NCI-H2227 (cell line): Measurements from ENCODE around the gene SAYSD1.

Experiments
- DNase-seq: peaks from one replicate; lab custom pipeline; 2025; ENCODE audit not compliant: unreplicated experiment; lab: John Stamatoyannopoulos, UW

SAYSD1 gene

GRCh38 chr6:39079197-39080125, 35.5 kb downstream of the SAYSD1 start:
- DNase-seq = no peak

- no peak for DNase-seq
These were observed 36.3 kb downstream of the SAYSD1 start for GRCh38 chr6:39078695-39079094.

- DNase-seq = no peak
These were observed 36.9 kb downstream of the SAYSD1 start for GRCh38 chr6:39077882-39078594.

GRCh38 chr6:39076623-39077535, 38.1 kb downstream of the SAYSD1 start:
- no peak for DNase-seq

- DNase-seq = no peak
These were observed 39.0 kb downstream of the SAYSD1 start for GRCh38 chr6:39075807-39076622.

- peak; percentile 23 for DNase-seq
These were observed 39.8 kb downstream of the SAYSD1 start for GRCh38 chr6:39075010-39075686.

GRCh38 chr6:39074486-39074885, 40.5 kb downstream of the SAYSD1 start:
- no peak for DNase-seq

GRCh38 chr6:39073471-39074355, 41.3 kb downstream of the SAYSD1 start:
- DNase-seq = no peak

- DNase-seq = no peak
These were observed 42.2 kb downstream of the SAYSD1 start for GRCh38 chr6:39072830-39073229.

- DNase-seq = no peak
These were observed 46.6 kb downstream of the SAYSD1 start for GRCh38 chr6:39068391-39068790.

GRCh38 chr6:39065561-39065960, 49.4 kb downstream of the SAYSD1 start:
- no peak for DNase-seq

- DNase-seq = no peak
These were observed 51.5 kb downstream of the SAYSD1 start for GRCh38 chr6:39063526-39063925.

GRCh38 chr6:39062014-39062740, 52.8 kb downstream of the SAYSD1 start:
- peak; percentile 42 for DNase-seq

- DNase-seq = no peak
These were observed 53.4 kb downstream of the SAYSD1 start for GRCh38 chr6:39061588-39061987.

GRCh38 chr6:39061182-39061581, 53.8 kb downstream of the SAYSD1 start:
- DNase-seq = no peak

GRCh38 chr6:39060467-39061160, 54.4 kb downstream of the SAYSD1 start:
- no peak for DNase-seq

GRCh38 chr6:39059496-39060310, 55.3 kb downstream of the SAYSD1 start:
- DNase-seq = no peak
